Left ventricle myocardium inferior (tissue), 1 donor: Measurements from ENCODE around the gene SMU1. TPM values are rescaled to one million over a fixed set of nuclear protein-coding genes. Genes with fewer than 3 reads are reported as not detected.
A peak's percentile ranks its signal among the peaks of the same experiment; 100 is the strongest.

Experiments
- DNase-seq: peaks from one replicate; pipeline ENCODE4 v3.0.0-alpha.2; 2020
- H3K27ac ChIP-seq: fragments of 200-600 bp; replicated peaks from 2 replicates; pipeline ENCODE4 v1.8.0; 2021
- H3K27me3 ChIP-seq: fragments of 200-600 bp; 2 replicates; pipeline ENCODE4 v1.8.0; 2021; ENCODE audit warnings: low read depth
- H3K36me3 ChIP-seq: fragments of 200-600 bp; 2 replicates; pipeline ENCODE4 v1.8.0; 2021
- H3K4me1 ChIP-seq: fragments of 200-600 bp; 2 replicates; pipeline ENCODE4 v1.8.0; 2021
- H3K4me3 ChIP-seq: fragments of 200-600 bp; 2 replicates; pipeline ENCODE4 v1.8.0; 2021; ENCODE audit warnings: mild to moderate bottlenecking, moderate library complexity
- H3K9me3 ChIP-seq: fragments of 200-600 bp; replicated peaks from 2 replicates; pipeline ENCODE4 v1.8.0; 2021
- CTCF ChIP-seq: fragments of 200-600 bp; IDR thresholded peaks from 2 replicates; pipeline ENCODE4 v1.8.0; 2021; ENCODE audit warnings: antibody characterized with exemption, mild to moderate bottlenecking, borderline replicate concordance
- intact Hi-C: fragments of 100-400 bp; cut with micrococcal nuclease; formaldehyde crosslinking; loops from one replicate; pipeline ENCODE4 v1.11.0; 2022
- total RNA-seq: library from RNA; stranded (reverse); fragmentation: NEBNext Ultra II Directional; extraction: Animal tissue kit (Norgen Biotek cat#: 25700); gene quantifications from one replicate; pipeline ENCODE4 v1.2.1, GENCODE V29; 2021
- donor health status: DM: no; HTN: yes; CAD: no; lungs with severe emphysema.

SMU1 gene
- total RNA-seq, 1 donor from 2014 or later = 14.9 TPM

DNA sequence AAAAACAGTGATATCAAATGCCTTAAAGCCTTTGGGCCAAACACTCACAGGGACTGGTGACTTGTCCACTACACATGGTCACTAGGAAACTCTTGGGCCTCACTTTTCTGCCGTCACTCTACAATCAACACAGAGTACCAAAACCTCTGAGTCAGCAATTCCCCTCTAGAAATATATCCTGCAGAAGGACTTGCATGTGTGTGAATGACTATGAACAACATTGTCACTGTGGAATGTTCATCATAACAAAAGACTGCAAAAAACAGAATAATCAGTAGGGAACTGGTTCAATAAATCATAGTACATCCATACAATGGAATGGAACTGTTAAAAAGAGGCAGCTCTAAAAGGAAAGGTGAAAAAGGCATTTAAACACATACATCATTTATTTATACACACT, 44.1 kb upstream of the SMU1 start:
- Histone ChIP-seq H3K27ac (no peak overlapping the region), H3K4me1 (peaks cover 68% of the 10 kb centered on the region), H3K36me3 (peaks cover 56% of the 10 kb centered on the region), H3K4me3 (no peak overlapping the region), H3K27me3 (no peaks in the 10 kb centered on the region), H3K9me3 (no peaks in the 10 kb centered on the region)
- intact Hi-C loops = no loop called here
- no peak for TF ChIP-seq CTCF
- DNase-seq = no peak

- Histone ChIP-seq H3K4me3 (no peak overlapping the region), H3K27me3 (no peaks in the 10 kb centered on the region), H3K36me3 (peaks cover 64% of the 10 kb centered on the region), H3K4me1 (peaks cover 75% of the 10 kb centered on the region), H3K27ac (peak overlapping the region; percentile 62), H3K9me3 (no peaks in the 10 kb centered on the region)
- TF ChIP-seq CTCF = no peak
- intact Hi-C loops = no loop called here
- no peak for DNase-seq
These were observed 41.3 kb upstream of the SMU1 start for GRCh38 chr9:33117796-33118195.

DNA sequence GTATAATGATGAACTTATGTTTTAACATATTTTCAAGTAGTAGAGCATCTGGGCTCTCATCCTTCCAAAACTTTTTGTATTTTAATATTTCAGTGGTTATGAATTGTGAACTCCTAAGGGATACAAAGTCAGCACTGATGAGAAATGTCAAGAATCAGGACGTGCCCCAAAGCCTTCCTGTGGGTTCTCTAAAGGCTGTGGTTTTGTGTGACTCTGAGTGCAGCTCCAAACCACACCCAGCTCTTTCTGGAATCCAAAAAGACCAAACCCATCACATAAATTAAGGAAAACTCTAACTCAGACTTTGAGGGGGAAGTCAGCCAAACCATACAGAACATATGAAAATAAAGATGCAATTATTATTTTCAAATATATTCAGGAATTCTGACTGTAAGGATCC, 40.8 kb upstream of the SMU1 start:
- H3K27ac ChIP-seq = peak overlapping the region; percentile 62
- no peak for TF ChIP-seq CTCF
- peaks cover 75% of the 10 kb centered on the region for H3K4me1 ChIP-seq
- H3K36me3 ChIP-seq = peaks cover 69% of the 10 kb centered on the region
- no peak for DNase-seq
- H3K27me3 ChIP-seq = no peaks in the 10 kb centered on the region
- intact Hi-C loops = no loop called here
- no peaks in the 10 kb centered on the region for H3K9me3 ChIP-seq
- H3K4me3 ChIP-seq = no peak overlapping the region

DNA sequence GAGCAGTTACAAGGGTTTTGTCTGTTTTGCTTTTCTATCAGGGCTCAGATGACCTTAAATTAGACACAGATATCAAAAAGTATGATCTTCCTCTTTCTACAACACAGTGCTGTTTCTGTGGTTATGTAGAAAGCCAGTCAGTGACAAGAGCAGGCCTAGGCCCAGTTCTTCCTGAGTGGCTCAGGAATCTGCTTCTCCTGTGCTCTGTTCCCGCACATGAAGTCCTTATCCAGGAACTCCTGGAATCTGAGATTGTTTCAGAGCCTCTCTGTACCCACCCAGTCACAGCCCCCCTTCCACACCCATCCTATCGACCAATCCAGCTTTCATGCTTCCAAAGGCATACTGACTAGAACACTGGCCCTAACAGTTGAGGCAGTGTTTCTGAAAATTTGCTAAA, 40.4 kb upstream of the SMU1 start:
- Histone ChIP-seq H3K4me1 (peaks cover 78% of the 10 kb centered on the region), H3K27ac (peak overlapping the region; percentile 62), H3K27me3 (no peaks in the 10 kb centered on the region), H3K9me3 (no peaks in the 10 kb centered on the region), H3K36me3 (peaks cover 73% of the 10 kb centered on the region), H3K4me3 (no peak overlapping the region)
- intact Hi-C loops = no loop called here
- TF ChIP-seq CTCF = no peak
- DNase-seq = no peak

GRCh38 chr9:33114746-33115145, 38.3 kb upstream of the SMU1 start:
- DNase-seq = no peak
- peak overlapping the region; percentile 9 for H3K27ac ChIP-seq
- intact Hi-C loops = no loop called here
- peaks cover 72% of the 10 kb centered on the region for H3K4me1 ChIP-seq
- H3K9me3 ChIP-seq = no peaks in the 10 kb centered on the region
- no peaks in the 10 kb centered on the region for H3K27me3 ChIP-seq
- H3K4me3 ChIP-seq = no peak overlapping the region
- peaks cover 63% of the 10 kb centered on the region for H3K36me3 ChIP-seq
- no peak for TF ChIP-seq CTCF
